Fibroblast of lung (primary cell): ENCODE measurements around the gene TNK1. TPM values are rescaled to one million over a fixed set of nuclear protein-coding genes. Genes with fewer than 3 reads are reported as not detected.

ENCODE experiments used
- DNase-seq, 2 donors: peaks; one replicate each; pipeline versions ENCODE4 v3.0.0 to v3.0.0-alpha.2; 2010; ENCODE audit warnings: low read depth in 2 of 2
- H2AFZ ChIP-seq: 2 replicates; pipeline ENCODE4 v1.5.1; 2012; ENCODE audit warnings: low read length, control low read depth, inconsistent platforms
- H3K27ac ChIP-seq: 2 replicates; pipeline ENCODE4 v1.5.1; 2011; ENCODE audit warnings: low read length, control low read depth; ENCODE audit not compliant: insufficient read depth
- H3K27me3 ChIP-seq: 2 replicates; pipeline ENCODE4 v1.5.1; 2011; ENCODE audit warnings: mild to moderate bottlenecking, low read length; ENCODE audit not compliant: control insufficient read depth, insufficient read depth
- H3K36me3 ChIP-seq: 2 replicates; pipeline ENCODE4 v1.5.1; 2011; ENCODE audit warnings: low read length; ENCODE audit not compliant: control insufficient read depth, insufficient read depth
- H3K4me1 ChIP-seq: 2 replicates; pipeline ENCODE4 v1.5.1; 2011; ENCODE audit warnings: low read length; ENCODE audit not compliant: control insufficient read depth, insufficient read depth; ENCODE audit errors: extremely low read depth
- H3K4me2 ChIP-seq: 2 replicates; pipeline ENCODE4 v1.5.1; 2011; ENCODE audit warnings: low read length, control low read depth; ENCODE audit not compliant: insufficient read depth; ENCODE audit errors: extremely low read depth
- H3K4me3 ChIP-seq, 4 experiments: fragments of 200-600 bp in 1 of 4; sonication (generic) in 1 of 4; replicated peaks in 1 of 4; 2 replicates each; pipeline ENCODE4 v1.5.1; 2011 to 2016; ENCODE audit warnings: low read length in 4 of 4, low read depth in 3 of 4, mild to moderate bottlenecking in 3 of 4, control low read depth in 2 of 4, inconsistent platforms in 1 of 4, mixed read lengths in 1 of 4; ENCODE audit not compliant: insufficient read depth in 1 of 4; ENCODE audit errors: control extremely low read depth in 1 of 4
- H3K79me2 ChIP-seq: 2 replicates; pipeline ENCODE4 v1.5.1; 2012; ENCODE audit warnings: mild to moderate bottlenecking, low read length, inconsistent platforms; ENCODE audit not compliant: control insufficient read depth, insufficient read depth
- H3K9ac ChIP-seq: 2 replicates; pipeline ENCODE4 v1.5.1; 2011; ENCODE audit warnings: mild to moderate bottlenecking, low read length, control low read depth; ENCODE audit not compliant: insufficient read depth
- H3K9me3 ChIP-seq: 2 replicates; pipeline ENCODE4 v1.5.1; 2012; ENCODE audit warnings: low read depth, low read length; ENCODE audit not compliant: control insufficient read depth, insufficient read depth
- H4K20me1 ChIP-seq: 2 replicates; pipeline ENCODE4 v1.5.1; 2011; ENCODE audit warnings: low read length; ENCODE audit not compliant: control insufficient read depth, insufficient read depth; ENCODE audit errors: extremely low read depth
- EZH2 ChIP-seq: IDR thresholded peaks from 2 replicates; pipeline ENCODE4 v1.5.1; 2012; ENCODE audit warnings: low read length, control low read depth, mild to moderate bottlenecking; ENCODE audit errors: missing control alignments
- polyA plus RNA-seq, 2 donors: library from polyadenylated mRNA; depleted of rRNA in 1 of 2; stranded (reverse) in 1 of 2; unstranded in 1 of 2; fragments of >200 nt; gene quantifications; 2 replicates each; pipeline ENCODE4 v1.2.1, GENCODE V29; 2011 to 2012; ENCODE audit warnings: missing spikeins in 1 of 2
- total RNA-seq: library from RNA; depleted of rRNA; stranded (reverse); fragments of >200 nt; gene quantifications from 2 replicates; pipeline ENCODE4 v1.2.1, GENCODE V29; 2014
- TF ChIP-seq, protein P1 (sequence below), 2 donors: IDR thresholded peaks in 1 of 2; conservative IDR thresholded peaks in 1 of 2; 1 replicate in 1 of 2; 2 replicates in 1 of 2; pipeline ENCODE4 v1.5.1; 2011 to 2012; ENCODE audit warnings: low read length in 2 of 2, control low read depth in 1 of 2, inconsistent platforms in 1 of 2, low read depth in 1 of 2, mild to moderate bottlenecking in 1 of 2

TNK1 gene
- total and polyA plus RNA-seq, 2 donors (not counting 1 experiment from before 2014, with no cell fraction given) = 0.15 to 0.66 TPM

DNA sequence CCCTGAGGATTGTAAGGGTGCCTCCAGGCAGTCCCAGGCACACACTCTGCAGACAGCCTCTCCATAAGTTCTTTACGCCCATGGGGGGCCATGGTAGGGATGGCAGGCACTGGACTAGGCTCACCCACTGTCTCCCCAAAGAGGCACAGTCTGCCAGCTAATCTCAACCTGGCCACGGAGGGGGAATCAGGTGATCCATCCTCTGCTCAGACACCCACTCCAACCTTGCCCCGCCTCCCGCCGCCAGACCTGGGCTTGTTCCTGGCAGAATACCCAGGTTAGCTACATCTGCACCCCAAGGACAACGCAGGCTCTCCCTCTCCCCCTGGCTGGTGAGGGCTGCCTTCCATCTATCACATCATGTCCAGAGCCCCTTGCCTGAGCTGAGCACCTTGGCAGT is 28.0 kb downstream of the TNK1 start:
- Histone ChIP-seq H3K4me1 (peaks cover 7% of the 10 kb centered on the region), H3K36me3 (peaks cover 10% of the 10 kb centered on the region), H4K20me1 (no peaks in the 10 kb centered on the region), H3K27ac (no peak overlapping the region), H3K4me3 (no peak overlapping the region), H3K9me3 (no peaks in the 10 kb centered on the region), H3K9ac (no peak overlapping the region), H3K4me2 (no peak overlapping the region), H3K79me2 (no peaks in the 10 kb centered on the region), H2AFZ (no peak overlapping the region), H3K27me3 (no peaks in the 10 kb centered on the region)
- no peak for DNase-seq
- no peak for TF ChIP-seq EZH2
- TF ChIP-seq, protein P1, sequence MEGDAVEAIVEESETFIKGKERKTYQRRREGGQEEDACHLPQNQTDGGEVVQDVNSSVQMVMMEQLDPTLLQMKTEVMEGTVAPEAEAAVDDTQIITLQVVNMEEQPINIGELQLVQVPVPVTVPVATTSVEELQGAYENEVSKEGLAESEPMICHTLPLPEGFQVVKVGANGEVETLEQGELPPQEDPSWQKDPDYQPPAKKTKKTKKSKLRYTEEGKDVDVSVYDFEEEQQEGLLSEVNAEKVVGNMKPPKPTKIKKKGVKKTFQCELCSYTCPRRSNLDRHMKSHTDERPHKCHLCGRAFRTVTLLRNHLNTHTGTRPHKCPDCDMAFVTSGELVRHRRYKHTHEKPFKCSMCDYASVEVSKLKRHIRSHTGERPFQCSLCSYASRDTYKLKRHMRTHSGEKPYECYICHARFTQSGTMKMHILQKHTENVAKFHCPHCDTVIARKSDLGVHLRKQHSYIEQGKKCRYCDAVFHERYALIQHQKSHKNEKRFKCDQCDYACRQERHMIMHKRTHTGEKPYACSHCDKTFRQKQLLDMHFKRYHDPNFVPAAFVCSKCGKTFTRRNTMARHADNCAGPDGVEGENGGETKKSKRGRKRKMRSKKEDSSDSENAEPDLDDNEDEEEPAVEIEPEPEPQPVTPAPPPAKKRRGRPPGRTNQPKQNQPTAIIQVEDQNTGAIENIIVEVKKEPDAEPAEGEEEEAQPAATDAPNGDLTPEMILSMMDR (conservative IDR thresholded peaks at IDR 0.05 in 1 of 2, IDR thresholded peaks at IDR 0.05 in 1 of 2; ENCODE audit: low read depth in 1 of 2, low read length in 2 of 2) = no peak

DNA sequence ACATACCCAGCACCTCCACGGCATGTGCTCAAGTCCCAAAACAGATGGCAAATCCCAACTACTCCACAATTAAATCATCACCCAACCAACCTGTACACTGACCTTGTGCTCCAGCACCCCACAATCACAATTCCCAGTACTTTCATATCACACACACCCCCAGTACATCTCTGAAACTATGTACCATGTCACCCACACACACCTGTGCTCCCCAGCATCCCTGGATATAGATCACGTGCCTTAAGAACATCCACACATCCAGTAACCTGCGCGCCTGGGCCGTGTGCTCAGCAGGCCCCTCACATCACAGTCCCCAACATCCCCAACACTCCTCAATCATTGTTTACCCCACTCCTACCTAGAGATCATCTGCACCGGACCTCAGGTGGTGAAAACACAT is 28.8 kb downstream of the TNK1 start:
- DNase-seq = no peak
- peaks cover 7% of the 10 kb centered on the region for H3K4me1 ChIP-seq
- H3K4me2 ChIP-seq = no peak overlapping the region
- H3K9ac ChIP-seq = no peak overlapping the region
- no peaks in the 10 kb centered on the region for H4K20me1 ChIP-seq
- H3K27ac ChIP-seq = no peak overlapping the region
- no peaks in the 10 kb centered on the region for H3K27me3 ChIP-seq
- H3K4me3 ChIP-seq = no peak overlapping the region
- TF ChIP-seq, protein P1 (conservative IDR thresholded peaks at IDR 0.05 in 1 of 2, IDR thresholded peaks at IDR 0.05 in 1 of 2; ENCODE audit: low read depth in 1 of 2, low read length in 2 of 2) = no peak
- TF ChIP-seq EZH2 = no peak
- no peak overlapping the region for H2AFZ ChIP-seq
- H3K36me3 ChIP-seq = peaks cover 11% of the 10 kb centered on the region
- no peaks in the 10 kb centered on the region for H3K79me2 ChIP-seq
- no peaks in the 10 kb centered on the region for H3K9me3 ChIP-seq

DNA sequence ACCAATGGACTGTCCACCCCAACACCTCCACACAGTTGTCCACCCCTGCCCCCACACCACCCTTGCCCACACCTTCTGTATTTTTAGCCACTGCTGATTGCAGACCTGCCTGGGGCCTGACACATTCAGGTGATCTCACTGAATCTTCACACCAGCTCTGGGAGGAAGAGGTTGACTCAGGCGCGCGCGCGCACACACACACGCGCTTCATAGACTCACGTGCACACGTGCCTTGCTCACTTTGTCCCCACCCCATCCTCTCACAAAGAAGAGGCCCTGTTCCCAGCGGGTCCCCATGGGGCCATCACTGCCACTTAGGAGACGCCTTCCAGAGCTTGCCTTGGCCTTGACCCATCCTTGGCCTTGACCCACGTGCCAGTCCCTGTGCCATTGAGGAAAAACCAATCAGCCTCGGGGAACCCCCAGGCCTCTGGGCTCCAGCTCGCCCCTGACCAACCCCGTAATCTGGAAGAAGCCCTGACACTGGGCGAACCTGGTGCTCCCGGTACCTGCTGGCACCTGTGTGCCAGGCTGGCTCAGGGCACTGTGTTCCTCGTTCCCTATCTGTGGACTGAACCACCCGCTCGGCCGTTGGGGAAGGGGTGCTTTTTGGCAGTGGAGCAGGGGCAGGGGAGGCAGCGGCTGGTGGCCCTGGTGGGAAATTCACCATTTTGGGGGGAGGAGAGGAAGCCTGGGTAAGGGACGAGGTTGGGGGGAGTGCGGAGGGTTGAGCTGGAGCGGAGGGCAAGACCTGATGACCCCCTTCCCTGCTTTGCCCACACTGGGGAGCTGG is 29.9 kb downstream of the TNK1 start:
- Histone ChIP-seq H3K4me1 (peaks cover 7% of the 10 kb centered on the region), H3K4me2 (no peak overlapping the region), H3K9me3 (no peaks in the 10 kb centered on the region), H3K27me3 (no peaks in the 10 kb centered on the region), H2AFZ (no peak overlapping the region), H3K9ac (no peak overlapping the region), H3K4me3 (no peak overlapping the region), H3K27ac (no peak overlapping the region), H3K79me2 (no peaks in the 10 kb centered on the region), H4K20me1 (no peaks in the 10 kb centered on the region), H3K36me3 (peaks cover 15% of the 10 kb centered on the region)
- TF ChIP-seq EZH2 = no peak
- TF ChIP-seq, protein P1 (conservative IDR thresholded peaks at IDR 0.05 in 1 of 2, IDR thresholded peaks at IDR 0.05 in 1 of 2; ENCODE audit: low read depth in 1 of 2, low read length in 2 of 2) = no peak
- DNase-seq = no peak
